GM18505 (cell line): Measurements from ENCODE around the gene COL24A1.
"Not testable (repeated sequence)": the region's sequence is repeated elsewhere in the genome, so short reads cannot be mapped to it uniquely, and the experiment has no call there.

ENCODE experiments used
- ATAC-seq: cut with Tn5 transposase; IDR thresholded peaks from one replicate; pipeline ENCODE4 v1.9.1; 2021; ENCODE audit not compliant: unreplicated experiment
- POLR2A ChIP-seq: IDR thresholded peaks from 4 replicates; pipeline ENCODE4 v1.6.1; 2011; ENCODE audit warnings: borderline replicate concordance; ENCODE audit not compliant: insufficient read depth, insufficient read length; ENCODE audit errors: extremely low read depth

COL24A1 gene

GRCh38 chr1:85962457-85962856 is 194.1 kb downstream of the COL24A1 start:
- no peak for ATAC-seq
- TF ChIP-seq POLR2A, result no peak

GRCh38 chr1:85957760-85958159 is 198.8 kb downstream of the COL24A1 start:
- no peak for ATAC-seq

GRCh38 chr1:85955218-85955617 is 201.4 kb downstream of the COL24A1 start:
- ATAC-seq, result not testable (repeated sequence)

More at GRCh38 chr1:85957760-85958159, 198.8 kb downstream of the COL24A1 start:
- TF ChIP-seq POLR2A, result no peak

GRCh38 chr1:85952460-85952859 is 204.1 kb downstream of the COL24A1 start:
- ATAC-seq, result no peak
- no peak for TF ChIP-seq POLR2A

- no peak for ATAC-seq
- TF ChIP-seq POLR2A, result no peak
Measured at GRCh38 chr1:85947186-85947585, 209.4 kb downstream of the COL24A1 start.

- TF ChIP-seq POLR2A, result no peak
- ATAC-seq, result no peak
Measured at GRCh38 chr1:85943945-85944344, 212.6 kb downstream of the COL24A1 start.

GRCh38 chr1:85943526-85943925 is 213.0 kb downstream of the COL24A1 start:
- no peak for TF ChIP-seq POLR2A
- ATAC-seq, result no peak

GRCh38 chr1:85940656-85941306 is 215.8 kb downstream of the COL24A1 start:
- ATAC-seq, result no peak
- TF ChIP-seq POLR2A, result no peak

- no peak for ATAC-seq
- no peak for TF ChIP-seq POLR2A
Measured at GRCh38 chr1:85938829-85939228, 217.7 kb downstream of the COL24A1 start.

- TF ChIP-seq POLR2A, result no peak
- no peak for ATAC-seq
Measured at GRCh38 chr1:85936470-85936869, 220.1 kb downstream of the COL24A1 start.

GRCh38 chr1:85936057-85936456 is 220.5 kb downstream of the COL24A1 start:
- ATAC-seq, result no peak
- no peak for TF ChIP-seq POLR2A

- TF ChIP-seq POLR2A, result no peak
- no peak for ATAC-seq
Measured at GRCh38 chr1:85935234-85935633, 221.3 kb downstream of the COL24A1 start.

GRCh38 chr1:85934516-85934915 is 222.1 kb downstream of the COL24A1 start:
- no peak for TF ChIP-seq POLR2A
- no peak for ATAC-seq

- TF ChIP-seq POLR2A, result no peak
- no peak for ATAC-seq
Measured at GRCh38 chr1:85933961-85934360, 222.6 kb downstream of the COL24A1 start.

- TF ChIP-seq POLR2A, result no peak
- no peak for ATAC-seq
Measured at GRCh38 chr1:85911742-85912141, 244.8 kb downstream of the COL24A1 start.
